WTC11 (cell line): ENCODE results near the gene GNB2. TPM values are rescaled to one million over a fixed set of nuclear protein-coding genes. Genes with fewer than 3 reads are reported as not detected.

Experiments used
- ATAC-seq: fragments of 200-7000 bp; cut with Tn5 transposase; 2 replicates; pipeline ENCODE4 v1.10.0; 2021; ENCODE audit warnings: mild to moderate bottlenecking, moderate library complexity
- CTCF ChIA-PET: fragments of 300-600 bp; sonication (Branson Sonifier 250); formaldehyde crosslinking; loops from one replicate; lab custom pipeline; 2021; ENCODE audit warnings: antibody characterized with exemption; lab: Charles Lee
- POLR2A ChIA-PET: fragments of 350-600 bp; sonication (Branson Sonifier 250); formaldehyde crosslinking; loops from one replicate; lab custom pipeline; 2021; ENCODE audit warnings: antibody characterized with exemption; lab: Charles Lee
- DNase-seq: peaks from one replicate; pipeline ENCODE4 v3.0.0; 2021; ENCODE audit warnings: low spot score
- H3K27ac Mint-ChIP-seq: 2 replicates; pipeline ENCODE4 v1.8.0; 2021; ENCODE audit warnings: mixed read lengths
- H3K27me3 Mint-ChIP-seq: 2 replicates; pipeline ENCODE4 v1.8.0; 2021; ENCODE audit warnings: low read depth, mild to moderate bottlenecking, moderate library complexity, mixed read lengths
- H3K36me3 Mint-ChIP-seq: 2 replicates; pipeline ENCODE4 v1.8.0; 2021; ENCODE audit warnings: mixed read lengths
- H3K4me1 Mint-ChIP-seq: 2 replicates; pipeline ENCODE4 v1.8.0; 2022; ENCODE audit warnings: mixed read lengths
- H3K4me3 Mint-ChIP-seq: 2 replicates; pipeline ENCODE4 v1.8.0; 2021; ENCODE audit warnings: mild to moderate bottlenecking, moderate library complexity, mixed read lengths
- H3K9me3 Mint-ChIP-seq: 2 replicates; pipeline ENCODE4 v1.8.0; 2021; ENCODE audit warnings: mixed read lengths
- ATF1 ChIP-seq: sonication (generic); formaldehyde crosslinking; IDR thresholded peaks from 2 replicates; pipeline ENCODE4 v1.8.1; 2023; ENCODE audit warnings: mild to moderate bottlenecking, moderate library complexity, missing genetic modification reagents
- ATF3 ChIP-seq: sonication (generic); formaldehyde crosslinking; conservative IDR thresholded peaks from 2 replicates; pipeline ENCODE4 v1.8.1; 2022; ENCODE audit warnings: mild to moderate bottlenecking, missing genetic modification reagents
- CREB1 ChIP-seq: sonication (generic); formaldehyde crosslinking; IDR thresholded peaks from 2 replicates; pipeline ENCODE4 v1.8.0; 2023; ENCODE audit warnings: mild to moderate bottlenecking, missing genetic modification reagents
- ESRRA ChIP-seq: sonication (generic); formaldehyde crosslinking; IDR thresholded peaks from 2 replicates; pipeline ENCODE4 v1.8.1; 2022; ENCODE audit warnings: mild to moderate bottlenecking, missing genetic modification reagents, borderline replicate concordance
- ETV6 ChIP-seq: sonication (generic); formaldehyde crosslinking; IDR thresholded peaks from 2 replicates; pipeline ENCODE4 v1.8.1; 2022; ENCODE audit warnings: mild to moderate bottlenecking, missing genetic modification reagents
- GRHL2 ChIP-seq: fragments of 250-450 bp; sonication (Bioruptor Pico); IDR thresholded peaks from 2 replicates; pipeline ENCODE4 v1.8.0; 2022; ENCODE audit warnings: mild to moderate bottlenecking, moderate library complexity; ENCODE audit not compliant: insufficient replicate concordance, severe bottlenecking
- IRF2 ChIP-seq: sonication (generic); formaldehyde crosslinking; IDR thresholded peaks from 2 replicates; pipeline ENCODE4 v1.8.0; 2022; ENCODE audit warnings: low read depth, missing genetic modification reagents, borderline replicate concordance
- JAZF1 ChIP-seq: fragments of 250-450 bp; sonication (Bioruptor Pico); IDR thresholded peaks from 2 replicates; pipeline ENCODE4 v1.9.0; 2021; ENCODE audit warnings: moderate library complexity, mild to moderate bottlenecking, inconsistent platforms
- MXD4 ChIP-seq: fragments of 250-450 bp; sonication (Bioruptor Pico); IDR thresholded peaks from 2 replicates; pipeline ENCODE4 v1.8.0; 2021; ENCODE audit warnings: mild to moderate bottlenecking, moderate library complexity, borderline replicate concordance
- MYBL2 ChIP-seq: sonication (generic); formaldehyde crosslinking; IDR thresholded peaks from 2 replicates; pipeline ENCODE4 v1.8.1; 2023; ENCODE audit warnings: mild to moderate bottlenecking, moderate library complexity, missing genetic modification reagents
- NFATC4 ChIP-seq: fragments of 250-450 bp; sonication (Bioruptor Pico); IDR thresholded peaks from 2 replicates; pipeline ENCODE4 v1.9.0; 2021; ENCODE audit warnings: mild to moderate bottlenecking
- NFE2L1 ChIP-seq: sonication (generic); formaldehyde crosslinking; IDR thresholded peaks from 2 replicates; pipeline ENCODE4 v1.8.1; 2023; ENCODE audit warnings: missing genetic modification reagents
- OVOL2 ChIP-seq: fragments of 250-450 bp; sonication (Bioruptor Pico); IDR thresholded peaks from 2 replicates; pipeline ENCODE4 v1.9.0; 2021; ENCODE audit warnings: mild to moderate bottlenecking, borderline replicate concordance
- RELA ChIP-seq: sonication (generic); formaldehyde crosslinking; IDR thresholded peaks from 2 replicates; pipeline ENCODE4 v1.8.1; 2022; ENCODE audit warnings: missing genetic modification reagents, mild to moderate bottlenecking, borderline replicate concordance
- RORB ChIP-seq: fragments of 250-450 bp; sonication (Bioruptor Pico); IDR thresholded peaks from 2 replicates; pipeline ENCODE4 v1.9.0; 2021; ENCODE audit warnings: mild to moderate bottlenecking
- SMAD3 ChIP-seq: sonication (generic); formaldehyde crosslinking; IDR thresholded peaks from 2 replicates; pipeline ENCODE4 v1.8.0; 2022; ENCODE audit warnings: missing genetic modification reagents, mild to moderate bottlenecking, borderline replicate concordance
- ZMAT4 ChIP-seq: fragments of 250-450 bp; sonication (Bioruptor Pico); IDR thresholded peaks from 2 replicates; pipeline ENCODE4 v1.9.0; 2021; ENCODE audit warnings: mild to moderate bottlenecking
- ZNF396 ChIP-seq: fragments of 250-450 bp; sonication (Bioruptor Pico); IDR thresholded peaks from 2 replicates; pipeline ENCODE4 v1.8.0; 2021; ENCODE audit warnings: mild to moderate bottlenecking, moderate library complexity, borderline replicate concordance
- ZNF425 ChIP-seq: fragments of 250-450 bp; sonication (Bioruptor Pico); conservative IDR thresholded peaks from 2 replicates; pipeline ENCODE4 v1.9.0; 2021; ENCODE audit warnings: mild to moderate bottlenecking
- ZNF532 ChIP-seq: fragments of 250-450 bp; sonication (Bioruptor Pico); IDR thresholded peaks from 2 replicates; pipeline ENCODE4 v1.9.0; 2021; ENCODE audit warnings: mild to moderate bottlenecking, borderline replicate concordance
- total RNA-seq: library from RNA; stranded (reverse); gene quantifications from 3 replicates; pipeline ENCODE4 v1.2.3, GENCODE V29; 2021
- TF ChIP-seq, protein P1 (sequence below): sonication (generic); formaldehyde crosslinking; IDR thresholded peaks from 2 replicates; pipeline ENCODE4 v1.8.0; 2022; ENCODE audit warnings: mild to moderate bottlenecking, missing genetic modification reagents
- TF ChIP-seq, protein P2 (sequence below): sonication (generic); formaldehyde crosslinking; IDR thresholded peaks from 2 replicates; pipeline ENCODE4 v1.8.0; 2023; ENCODE audit warnings: missing genetic modification reagents, mild to moderate bottlenecking, borderline replicate concordance
- TF ChIP-seq, protein P3 (sequence below): sonication (generic); formaldehyde crosslinking; IDR thresholded peaks from 2 replicates; pipeline ENCODE4 v1.8.1; 2022; ENCODE audit warnings: mild to moderate bottlenecking, moderate library complexity, missing genetic modification reagents

Gene GNB2
- total RNA-seq, 1 experiment from 2014 or later = 194 TPM

DNA sequence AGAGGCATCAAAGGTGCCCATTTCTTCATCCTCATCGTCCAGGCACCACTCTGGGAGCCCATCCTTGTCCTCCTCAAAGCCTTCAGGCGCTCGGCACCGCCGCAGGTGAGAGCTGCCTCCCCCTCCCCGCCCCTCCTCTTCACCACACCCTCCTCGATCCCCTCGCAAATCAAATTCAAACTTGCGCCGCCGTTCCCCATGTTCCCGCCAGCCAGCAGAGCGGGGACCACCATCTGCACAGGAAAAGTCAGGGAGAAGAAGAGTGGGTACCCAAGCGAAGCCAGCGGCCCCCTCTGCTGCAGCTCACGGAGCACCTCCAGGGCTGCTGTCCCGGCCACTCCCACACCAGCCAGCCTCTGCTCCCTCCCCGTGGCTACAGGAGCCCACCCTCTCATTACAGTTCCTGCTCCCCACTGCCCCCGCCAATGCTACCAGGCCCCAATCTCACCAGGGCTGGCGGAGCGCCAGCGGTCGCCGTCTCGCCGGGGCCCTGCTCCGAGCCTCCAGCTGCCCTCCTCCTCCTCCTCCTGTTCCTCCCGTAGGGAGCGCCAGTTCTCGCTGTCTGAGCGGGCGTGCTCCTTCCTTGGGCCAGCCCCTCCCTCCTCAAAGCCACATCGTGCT is 12.8 kb downstream of the GNB2 start:
- Mint-ChIP-seq H3K36me3 (peaks cover 27% of the 10 kb centered on the region), H3K4me3 (no peak overlapping the region), H3K4me1 (peaks cover 11% of the 10 kb centered on the region; the same call in 1 of the 2 replicates), H3K27ac (no peak overlapping the region; the same call in 1 of the 2 replicates), H3K9me3 (no peaks in the 10 kb centered on the region), H3K27me3 (no peaks in the 10 kb centered on the region)
- DNase-seq = no peak
- CTCF ChIA-PET = interaction anchor here (0.7 to 1.5 kb wide), 3 partner anchors 52 to 60 kb away, joined by 3 to 4 read pairs (median 3); no protein-coding TSS in a partner anchor
- no peak for TF ChIP-seq NFATC4
- no peak for TF ChIP-seq ZNF425 (CRISPR knock-in tag)
- no peak for TF ChIP-seq ZNF532 (CRISPR knock-in tag)
- no peak for TF ChIP-seq ETV6
- TF ChIP-seq ATF3 (CRISPR knock-in tag) = no peak
- no peak for TF ChIP-seq MYBL2 (CRISPR knock-in tag)
- no peak for TF ChIP-seq ZMAT4 (CRISPR knock-in tag)
- no peak for TF ChIP-seq JAZF1 (CRISPR knock-in tag)
- POLR2A ChIA-PET = no interaction called here
- ATAC-seq = no peak

- H3K4me3 Mint-ChIP-seq = no peak overlapping the region
- ATAC-seq (no peak), DNase-seq (no peak)
- H3K27ac Mint-ChIP-seq = no peak overlapping the region; the same call in none of the 2 replicates
- H3K4me1 Mint-ChIP-seq = peaks cover 15% of the 10 kb centered on the region
- no peaks in the 10 kb centered on the region for H3K27me3 Mint-ChIP-seq
- ChIA-PET CTCF (interaction anchor here (1.5 kb wide), 1 partner anchor 53 kb away, joined by 3 read pairs; no protein-coding TSS in a partner anchor), POLR2A (no interaction called here)
- peaks cover 27% of the 10 kb centered on the region for H3K36me3 Mint-ChIP-seq
- H3K9me3 Mint-ChIP-seq = no peaks in the 10 kb centered on the region
- TF ChIP-seq ESRRA (CRISPR knock-in tag) (no peak), IRF2 (CRISPR knock-in tag) (no peak), OVOL2 (CRISPR knock-in tag) (no peak), RELA (CRISPR knock-in tag) (no peak), SMAD3 (CRISPR knock-in tag) (no peak), GRHL2 (CRISPR knock-in tag) (no peak), ATF1 (CRISPR knock-in tag) (no peak), ZNF396 (CRISPR knock-in tag) (no peak), MXD4 (CRISPR knock-in tag) (no peak), CREB1 (CRISPR knock-in tag) (no peak), RORB (CRISPR knock-in tag) (no peak), NFE2L1 (CRISPR knock-in tag) (no peak)
- TF ChIP-seq, protein P1, sequence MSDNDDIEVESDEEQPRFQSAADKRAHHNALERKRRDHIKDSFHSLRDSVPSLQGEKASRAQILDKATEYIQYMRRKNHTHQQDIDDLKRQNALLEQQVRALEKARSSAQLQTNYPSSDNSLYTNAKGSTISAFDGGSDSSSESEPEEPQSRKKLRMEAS (CRISPR knock-in tag) = no peak
- TF ChIP-seq, protein P2, sequence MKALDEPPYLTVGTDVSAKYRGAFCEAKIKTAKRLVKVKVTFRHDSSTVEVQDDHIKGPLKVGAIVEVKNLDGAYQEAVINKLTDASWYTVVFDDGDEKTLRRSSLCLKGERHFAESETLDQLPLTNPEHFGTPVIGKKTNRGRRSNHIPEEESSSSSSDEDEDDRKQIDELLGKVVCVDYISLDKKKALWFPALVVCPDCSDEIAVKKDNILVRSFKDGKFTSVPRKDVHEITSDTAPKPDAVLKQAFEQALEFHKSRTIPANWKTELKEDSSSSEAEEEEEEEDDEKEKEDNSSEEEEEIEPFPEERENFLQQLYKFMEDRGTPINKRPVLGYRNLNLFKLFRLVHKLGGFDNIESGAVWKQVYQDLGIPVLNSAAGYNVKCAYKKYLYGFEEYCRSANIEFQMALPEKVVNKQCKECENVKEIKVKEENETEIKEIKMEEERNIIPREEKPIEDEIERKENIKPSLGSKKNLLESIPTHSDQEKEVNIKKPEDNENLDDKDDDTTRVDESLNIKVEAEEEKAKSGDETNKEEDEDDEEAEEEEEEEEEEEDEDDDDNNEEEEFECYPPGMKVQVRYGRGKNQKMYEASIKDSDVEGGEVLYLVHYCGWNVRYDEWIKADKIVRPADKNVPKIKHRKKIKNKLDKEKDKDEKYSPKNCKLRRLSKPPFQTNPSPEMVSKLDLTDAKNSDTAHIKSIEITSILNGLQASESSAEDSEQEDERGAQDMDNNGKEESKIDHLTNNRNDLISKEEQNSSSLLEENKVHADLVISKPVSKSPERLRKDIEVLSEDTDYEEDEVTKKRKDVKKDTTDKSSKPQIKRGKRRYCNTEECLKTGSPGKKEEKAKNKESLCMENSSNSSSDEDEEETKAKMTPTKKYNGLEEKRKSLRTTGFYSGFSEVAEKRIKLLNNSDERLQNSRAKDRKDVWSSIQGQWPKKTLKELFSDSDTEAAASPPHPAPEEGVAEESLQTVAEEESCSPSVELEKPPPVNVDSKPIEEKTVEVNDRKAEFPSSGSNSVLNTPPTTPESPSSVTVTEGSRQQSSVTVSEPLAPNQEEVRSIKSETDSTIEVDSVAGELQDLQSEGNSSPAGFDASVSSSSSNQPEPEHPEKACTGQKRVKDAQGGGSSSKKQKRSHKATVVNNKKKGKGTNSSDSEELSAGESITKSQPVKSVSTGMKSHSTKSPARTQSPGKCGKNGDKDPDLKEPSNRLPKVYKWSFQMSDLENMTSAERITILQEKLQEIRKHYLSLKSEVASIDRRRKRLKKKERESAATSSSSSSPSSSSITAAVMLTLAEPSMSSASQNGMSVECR (CRISPR knock-in tag) = no peak
- TF ChIP-seq, protein P3, sequence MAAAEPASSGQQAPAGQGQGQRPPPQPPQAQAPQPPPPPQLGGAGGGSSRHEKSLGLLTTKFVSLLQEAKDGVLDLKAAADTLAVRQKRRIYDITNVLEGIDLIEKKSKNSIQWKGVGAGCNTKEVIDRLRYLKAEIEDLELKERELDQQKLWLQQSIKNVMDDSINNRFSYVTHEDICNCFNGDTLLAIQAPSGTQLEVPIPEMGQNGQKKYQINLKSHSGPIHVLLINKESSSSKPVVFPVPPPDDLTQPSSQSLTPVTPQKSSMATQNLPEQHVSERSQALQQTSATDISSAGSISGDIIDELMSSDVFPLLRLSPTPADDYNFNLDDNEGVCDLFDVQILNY = no peak
Measured at GRCh38 chr7:100686822-100687211, 13.3 kb downstream of the GNB2 start.
